Endothelial cell of umbilical vein (primary cell): Measurements from ENCODE around the gene GUCA2A. TPM values are rescaled to one million over a fixed set of nuclear protein-coding genes. Genes with fewer than 3 reads are reported as not detected.

Experiments used
- BruUV-seq: library from RNA; stranded (reverse); fragments of 400-500 nt; replicated peaks from 2 replicates; lab custom pipeline; 2021; lab: Mats Ljungman, UMichigan
- CTCF ChIA-PET: fragments of 300-600, 350-600 bp; sonication (Branson Sonifier 250); formaldehyde crosslinking; loops from one replicate; lab custom pipeline; 2021; ENCODE audit warnings: antibody characterized with exemption, inconsistent platforms; lab: Charles Lee
- POLR2A ChIA-PET: fragments of 300-600, 350-600 bp; sonication (Branson Sonifier 250); formaldehyde crosslinking; loops from one replicate; lab custom pipeline; 2021; ENCODE audit warnings: antibody characterized with exemption, inconsistent platforms; lab: Charles Lee
- DNase-seq: peaks from one replicate; pipeline ENCODE4 v3.0.0-alpha.2; 2011; ENCODE audit warnings: low read depth, low spot score
- FAIRE-seq: peaks from 2 replicates; lab custom pipeline; 2011; peaks lifted over from hg19 to GRCh38; lab: Jason Lieb, UNC
- H2AFZ ChIP-seq: 2 replicates; pipeline ENCODE4 v1.6.0; 2012; ENCODE audit warnings: low read depth, low read length, control low read depth, inconsistent platforms
- H3K27ac ChIP-seq: 2 replicates; pipeline ENCODE4 v1.5.1; 2011; ENCODE audit warnings: low read depth, mild to moderate bottlenecking, control low read depth, low read length, moderate library complexity; ENCODE audit not compliant: insufficient read depth
- H3K27me3 ChIP-seq, 2 experiments: 2 replicates each; pipeline versions ENCODE4 v1.6.0 to v1.6.1; 2011; ENCODE audit warnings: low read length in 2 of 2, mixed read lengths in 1 of 2; ENCODE audit not compliant: control insufficient read depth in 2 of 2, insufficient read depth in 2 of 2
- H3K36me3 ChIP-seq, 2 experiments: 2 replicates in 1 of 2; 3 replicates in 1 of 2; pipeline ENCODE4 v1.5.1; 2011; ENCODE audit warnings: low read length in 2 of 2, mild to moderate bottlenecking in 1 of 2, moderate library complexity in 1 of 2; ENCODE audit not compliant: control insufficient read depth in 2 of 2, insufficient read depth in 2 of 2; ENCODE audit errors: extremely low read depth in 1 of 2
- H3K4me1 ChIP-seq: 3 replicates; pipeline ENCODE4 v1.5.1; 2011; ENCODE audit warnings: mild to moderate bottlenecking, low read length; ENCODE audit not compliant: control insufficient read depth, insufficient read depth; ENCODE audit errors: extremely low read depth
- H3K4me2 ChIP-seq: 2 replicates; pipeline ENCODE4 v1.6.1; 2011; ENCODE audit warnings: low read length, control low read depth, mixed read lengths; ENCODE audit not compliant: insufficient read depth
- H3K4me3 ChIP-seq, 3 experiments: fragments of 200-600 bp in 1 of 3; sonication (generic), shearing (Covaris generic) in 1 of 3; replicated peaks in 1 of 3; 2 replicates each; pipeline ENCODE4 v1.5.1; 2011 to 2016; ENCODE audit warnings: control low read depth in 3 of 3, low read length in 3 of 3, mild to moderate bottlenecking in 2 of 3, inconsistent platforms in 1 of 3, low read depth in 1 of 3, moderate library complexity in 1 of 3; ENCODE audit not compliant: insufficient read depth in 1 of 3
- H3K79me2 ChIP-seq: 2 replicates; pipeline ENCODE4 v1.6.0; 2012; ENCODE audit warnings: low read length, inconsistent platforms; ENCODE audit not compliant: control insufficient read depth, insufficient read depth
- H3K9ac ChIP-seq: replicated peaks from 2 replicates; pipeline ENCODE3; 2011; ENCODE audit warnings: low read length, control low read depth; ENCODE audit not compliant: insufficient read depth; ENCODE audit errors: extremely low read depth
- H3K9me1 ChIP-seq: replicated peaks from 3 replicates; pipeline ENCODE4 v1.6.0; 2011; ENCODE audit warnings: mild to moderate bottlenecking, low read length; ENCODE audit not compliant: control insufficient read depth, insufficient read depth; ENCODE audit errors: extremely low read depth
- H3K9me3 ChIP-seq: replicated peaks from 2 replicates; pipeline ENCODE4 v1.5.1; 2012; ENCODE audit warnings: low read length, inconsistent platforms; ENCODE audit not compliant: control insufficient read depth, insufficient read depth
- H4K20me1 ChIP-seq: replicated peaks from 2 replicates; pipeline ENCODE3; 2011; ENCODE audit warnings: mild to moderate bottlenecking, low read length; ENCODE audit not compliant: control insufficient read depth, insufficient read depth; ENCODE audit errors: extremely low read depth
- CTCF ChIP-seq, 2 donors: IDR thresholded peaks; 1 replicate in 1 of 2; 2 replicates in 1 of 2; pipeline ENCODE4 v1.5.1; 2011; ENCODE audit warnings: low read length in 2 of 2, mild to moderate bottlenecking in 2 of 2, moderate library complexity in 2 of 2, control low read depth in 1 of 2, inconsistent platforms in 1 of 2, low read depth in 1 of 2; ENCODE audit not compliant: insufficient read depth in 1 of 2; ENCODE audit errors: extremely low read depth in 1 of 2
- EZH2 ChIP-seq: IDR thresholded peaks from 2 replicates; pipeline ENCODE4 v1.6.1; 2012; ENCODE audit warnings: borderline replicate concordance, low read depth, mild to moderate bottlenecking, moderate library complexity, low read length, inconsistent platforms; ENCODE audit not compliant: severe bottlenecking
- FOS ChIP-seq: IDR thresholded peaks from 2 replicates; pipeline ENCODE4 v1.6.1; 2011; ENCODE audit warnings: mild to moderate bottlenecking, low read length, moderate library complexity, borderline replicate concordance; ENCODE audit not compliant: insufficient read depth
- GATA2 ChIP-seq: IDR thresholded peaks from 2 replicates; pipeline ENCODE4 v1.7.0; 2011; ENCODE audit warnings: low read depth, mild to moderate bottlenecking, moderate library complexity, mixed read lengths, low read length; ENCODE audit not compliant: insufficient read length, insufficient read depth
- JUN ChIP-seq: IDR thresholded peaks from 2 replicates; pipeline ENCODE4 v1.6.1; 2011; ENCODE audit warnings: borderline replicate concordance, low read depth; ENCODE audit not compliant: insufficient read length, insufficient read depth
- MAX ChIP-seq: IDR thresholded peaks from 2 replicates; pipeline ENCODE4 v1.6.1; 2011; ENCODE audit not compliant: insufficient read depth, insufficient read length
- MYC ChIP-seq: IDR thresholded peaks from one replicate; pipeline ENCODE4 v1.6.1; 2011; ENCODE audit warnings: mild to moderate bottlenecking, low read depth, low read length
- POLR2A ChIP-seq: IDR thresholded peaks from 2 replicates; pipeline ENCODE4 v1.6.1; 2012; ENCODE audit warnings: low read depth, mild to moderate bottlenecking, control low read depth, low read length
- POLR2AphosphoS5 ChIP-seq: IDR thresholded peaks from 2 replicates; pipeline ENCODE4 v1.6.1; 2012; ENCODE audit warnings: low read depth, mild to moderate bottlenecking, control low read depth, low read length, moderate library complexity; ENCODE audit not compliant: insufficient read depth
- dilution Hi-C: fragments of 300-500 bp; cut with MboI; formaldehyde crosslinking; loops from one replicate; pipeline ENCODE4 v1.15.0; 2019; ENCODE audit warnings: low sequenced_read_pairs; ENCODE audit not compliant: extremely low pct_ligation_motif_present
- intact Hi-C: fragments of 100-400 bp; cut with micrococcal nuclease; formaldehyde crosslinking; loops from one replicate; pipeline ENCODE4 v1.10.0; 2022
- polyA plus RNA-seq, 4 experiments: library from polyadenylated mRNA; depleted of rRNA in 3 of 4; stranded (reverse) in 3 of 4; unstranded in 1 of 4; fragments of >200 nt; gene quantifications; 2 replicates each; pipeline versions ENCODE4 v1.2.1 to v1.2.3, GENCODE V29; 2011 to 2012; ENCODE audit warnings: missing spikeins in 1 of 4
- total RNA-seq: library from RNA; stranded (reverse); gene quantifications from 2 replicates; pipeline ENCODE4 v1.2.3, GENCODE V29; 2021

GUCA2A gene
- total and polyA plus RNA-seq, 2 donors (not counting 3 experiments of a cell fraction or from before 2014, with no cell fraction given), result not detected

- no peak for TF ChIP-seq POLR2AphosphoS5
- no peak for TF ChIP-seq FOS
- no peak for TF ChIP-seq POLR2A
- no peak for TF ChIP-seq MAX
- no peak for TF ChIP-seq EZH2
- TF ChIP-seq JUN, result no peak
- no peak for TF ChIP-seq MYC
- TF ChIP-seq CTCF (IDR thresholded peaks at IDR 0.05; ENCODE audit: extremely low read depth in 1 of 2, insufficient read depth in 1 of 2, low read depth in 1 of 2, low read length in 2 of 2), result no peak
- no peak for TF ChIP-seq GATA2
- DNase-seq (no peak), FAIRE-seq (no peak)
- ChIA-PET POLR2A (no interaction called here), CTCF (interaction anchor here (1.0 to 3.1 kb wide), 11 partner anchors 24 to 574 kb away, joined by 3 to 58 read pairs (median 5); no protein-coding TSS in a partner anchor)
- H3K79me2 ChIP-seq, result no peaks in the 10 kb centered on the region
- no peaks in the 10 kb centered on the region for H4K20me1 ChIP-seq
- H3K4me3 ChIP-seq, result no peak overlapping the region
- no peak overlapping the region for H3K4me2 ChIP-seq
- BruUV-seq, result no TSS peak
- H3K27ac ChIP-seq, result no peak overlapping the region
- H3K9me3 ChIP-seq, result no peaks in the 10 kb centered on the region
- H2AFZ ChIP-seq, result no peak overlapping the region
- dilution Hi-C loops (no loop called here), intact Hi-C loops (loop anchor here (5.0 to 10.0 kb wide), 2 partner anchors 333 to 429 kb away; no protein-coding TSS in a partner anchor)
- H3K4me1 ChIP-seq, result no peaks in the 10 kb centered on the region
- peaks cover 17 to 22% of the 10 kb centered on the region in 2 experiments for H3K27me3 ChIP-seq
- no peaks in the 10 kb centered on the region for H3K36me3 ChIP-seq
- no peak overlapping the region for H3K9ac ChIP-seq
- no peaks in the 10 kb centered on the region for H3K9me1 ChIP-seq
Observed at GRCh38 chr1:42148166-42148565, 16.4 kb downstream of the GUCA2A start.
